DND-41 (cell line): Measurements from ENCODE around the gene TRIP13.

Experiments used
- ATAC-seq: fragments of 200-7000 bp; cut with Tn5 transposase; 3 replicates; pipeline ENCODE4 v1.9.1; 2021; ENCODE audit warnings: low read depth; ENCODE audit not compliant: insufficient read depth
- DNase-seq: peaks from one replicate; pipeline ENCODE4 v3.0.0-alpha.2; 2020
- H2AFZ ChIP-seq: 2 replicates; pipeline ENCODE4 v1.6.0; 2012; ENCODE audit warnings: low read depth, low read length
- H3K27ac ChIP-seq: 2 replicates; pipeline ENCODE4 v1.5.1; 2012; ENCODE audit warnings: low read length, inconsistent platforms
- H3K27me3 ChIP-seq: fragments of 200-600 bp; sonication (generic); 2 replicates; pipeline ENCODE4 v1.6.0; 2012; ENCODE audit warnings: low read length, mild to moderate bottlenecking, inconsistent platforms; ENCODE audit not compliant: insufficient read depth, poor library complexity
- H3K36me3 ChIP-seq: 2 replicates; pipeline ENCODE4 v1.5.1; 2012; ENCODE audit warnings: low read length, inconsistent platforms; ENCODE audit not compliant: insufficient read depth
- H3K4me1 ChIP-seq: 2 replicates; pipeline ENCODE4 v1.5.1; 2012; ENCODE audit warnings: mild to moderate bottlenecking, low read length; ENCODE audit not compliant: insufficient read depth
- H3K4me2 ChIP-seq: 2 replicates; pipeline ENCODE4 v1.6.0; 2012; ENCODE audit warnings: mild to moderate bottlenecking, moderate library complexity, low read length, inconsistent platforms; ENCODE audit not compliant: insufficient read depth
- H3K4me3 ChIP-seq, 2 experiments: fragments of 200-600 bp in 1 of 2; shearing (Covaris generic) in 1 of 2; 2 replicates each; pipeline ENCODE4 v1.5.1; 2012 to 2016; ENCODE audit warnings: inconsistent platforms in 2 of 2, low read length in 2 of 2, mild to moderate bottlenecking in 2 of 2, low read depth in 1 of 2, moderate library complexity in 1 of 2
- H3K79me2 ChIP-seq: 2 replicates; pipeline ENCODE4 v1.6.0; 2012; ENCODE audit warnings: low read length, inconsistent platforms; ENCODE audit not compliant: insufficient read depth
- H3K9ac ChIP-seq: 2 replicates; pipeline ENCODE4 v1.6.0; 2012; ENCODE audit warnings: low read depth, mild to moderate bottlenecking, inconsistent platforms, low read length, moderate library complexity
- H3K9me3 ChIP-seq: 2 replicates; pipeline ENCODE4 v1.5.1; 2012; ENCODE audit warnings: low read length, moderate library complexity, mild to moderate bottlenecking, inconsistent platforms; ENCODE audit not compliant: insufficient read depth, severe bottlenecking
- H4K20me1 ChIP-seq: 2 replicates; pipeline ENCODE4 v1.6.0; 2012; ENCODE audit warnings: low read length; ENCODE audit not compliant: insufficient read depth
- EZH2 ChIP-seq: IDR thresholded peaks from 3 replicates; pipeline ENCODE4 v1.6.1; 2012; ENCODE audit warnings: borderline replicate concordance, low read depth, mild to moderate bottlenecking, moderate library complexity, low read length, inconsistent platforms; ENCODE audit not compliant: severe bottlenecking
- TF ChIP-seq, protein P1 (sequence below): IDR thresholded peaks from 2 replicates; pipeline ENCODE4 v1.5.1; 2012; ENCODE audit warnings: borderline replicate concordance, low read length, moderate library complexity, mild to moderate bottlenecking; ENCODE audit not compliant: poor library complexity, severe bottlenecking; ENCODE audit errors: extremely low read depth

TRIP13 gene

DNA sequence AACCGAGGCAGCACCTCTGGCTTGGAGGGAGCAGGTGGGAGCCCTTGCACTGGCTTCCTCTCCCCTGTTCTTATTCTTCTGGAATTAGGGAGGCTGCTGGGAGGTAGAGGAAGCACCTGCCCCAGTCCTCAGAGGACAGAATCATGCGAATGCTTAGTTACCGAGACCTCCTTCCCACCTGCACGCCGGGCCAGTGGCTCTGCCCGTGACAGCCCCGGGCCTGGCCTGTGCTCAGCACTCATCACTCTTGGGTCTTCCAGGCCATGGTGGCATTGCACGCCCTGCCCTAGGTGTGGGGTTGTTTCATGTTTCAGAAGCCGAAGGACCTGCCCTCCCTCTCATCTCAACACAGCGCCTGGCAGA, 70.6 kb downstream of the TRIP13 start:
- Histone ChIP-seq H3K4me1 (peaks cover 82% of the 10 kb centered on the region), H3K4me3 (peak overlapping the region in 1 of 2 experiments; percentile 53; a peak in 2 of 4 replicates), H3K9me3 (no peaks in the 10 kb centered on the region), H3K79me2 (no peaks in the 10 kb centered on the region), H4K20me1 (no peaks in the 10 kb centered on the region), H3K9ac (peak overlapping the region; percentile 69), H2AFZ (peak overlapping the region; percentile 60), H3K27ac (peak overlapping the region; percentile 97), H3K4me2 (peak overlapping the region; percentile 68), H3K36me3 (no peaks in the 10 kb centered on the region), H3K27me3 (no peaks in the 10 kb centered on the region)
- DNase-seq (no peak), ATAC-seq (no peak)
- TF ChIP-seq EZH2: no peak
- TF ChIP-seq, protein P1, sequence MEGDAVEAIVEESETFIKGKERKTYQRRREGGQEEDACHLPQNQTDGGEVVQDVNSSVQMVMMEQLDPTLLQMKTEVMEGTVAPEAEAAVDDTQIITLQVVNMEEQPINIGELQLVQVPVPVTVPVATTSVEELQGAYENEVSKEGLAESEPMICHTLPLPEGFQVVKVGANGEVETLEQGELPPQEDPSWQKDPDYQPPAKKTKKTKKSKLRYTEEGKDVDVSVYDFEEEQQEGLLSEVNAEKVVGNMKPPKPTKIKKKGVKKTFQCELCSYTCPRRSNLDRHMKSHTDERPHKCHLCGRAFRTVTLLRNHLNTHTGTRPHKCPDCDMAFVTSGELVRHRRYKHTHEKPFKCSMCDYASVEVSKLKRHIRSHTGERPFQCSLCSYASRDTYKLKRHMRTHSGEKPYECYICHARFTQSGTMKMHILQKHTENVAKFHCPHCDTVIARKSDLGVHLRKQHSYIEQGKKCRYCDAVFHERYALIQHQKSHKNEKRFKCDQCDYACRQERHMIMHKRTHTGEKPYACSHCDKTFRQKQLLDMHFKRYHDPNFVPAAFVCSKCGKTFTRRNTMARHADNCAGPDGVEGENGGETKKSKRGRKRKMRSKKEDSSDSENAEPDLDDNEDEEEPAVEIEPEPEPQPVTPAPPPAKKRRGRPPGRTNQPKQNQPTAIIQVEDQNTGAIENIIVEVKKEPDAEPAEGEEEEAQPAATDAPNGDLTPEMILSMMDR: no peak

DNA sequence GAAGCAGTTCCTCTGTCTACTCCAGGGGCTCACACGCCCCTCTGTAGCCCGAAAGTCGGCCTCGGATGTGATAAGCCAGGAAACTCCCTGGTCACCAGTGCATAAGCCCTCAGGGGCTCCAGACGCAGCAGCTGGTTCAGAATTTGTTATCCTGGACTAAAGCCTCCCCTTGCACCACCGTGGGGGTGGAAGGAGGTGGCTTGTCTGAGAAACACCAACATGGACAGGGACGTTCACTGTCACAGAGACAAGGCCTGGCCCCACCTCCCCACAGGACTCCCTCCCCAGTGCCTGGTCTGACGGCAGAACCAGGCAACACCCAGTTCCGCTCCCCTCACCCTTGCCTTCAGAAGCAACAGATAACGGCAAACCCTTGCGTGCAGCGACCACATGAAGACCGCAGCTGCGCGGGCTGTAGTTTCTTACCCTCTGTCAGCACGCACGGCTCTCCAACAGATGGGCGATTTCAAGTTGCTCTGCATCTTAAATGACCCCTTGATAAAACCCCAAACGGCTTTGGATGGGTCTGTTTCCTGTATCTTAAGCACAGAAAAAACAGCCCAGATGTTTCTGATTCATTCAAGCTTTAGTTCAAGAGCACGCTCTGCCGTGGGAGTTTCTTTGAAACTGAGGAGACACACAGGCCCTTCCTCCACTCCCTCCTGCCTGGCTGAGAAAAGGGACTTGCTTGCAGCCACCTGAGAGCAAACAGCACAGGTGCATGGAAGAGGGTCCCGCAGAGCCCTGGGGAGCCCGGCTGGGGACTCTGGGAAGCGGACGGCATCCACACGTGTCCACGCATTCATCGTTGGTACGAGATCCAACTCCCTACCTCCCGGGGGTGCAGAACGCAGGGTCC, 71.2 kb downstream of the TRIP13 start:
- Histone ChIP-seq H3K79me2 (no peaks in the 10 kb centered on the region), H3K36me3 (no peaks in the 10 kb centered on the region), H3K4me1 (peaks cover 87% of the 10 kb centered on the region), H3K4me2 (peak overlapping the region; percentile 68), H2AFZ (peak overlapping the region; percentile 60), H3K27ac (peak overlapping the region; percentile 97), H4K20me1 (no peaks in the 10 kb centered on the region), H3K9ac (peak overlapping the region; percentile 69), H3K9me3 (no peaks in the 10 kb centered on the region), H3K27me3 (no peaks in the 10 kb centered on the region), H3K4me3 (peak overlapping the region in 1 of 2 experiments; percentile 53; a peak in 2 of 4 replicates)
- ATAC-seq (peak; percentile 84), DNase-seq (peak; percentile 94)
- TF ChIP-seq, protein P1: peak; percentile 4
- no peak for TF ChIP-seq EZH2

DNA sequence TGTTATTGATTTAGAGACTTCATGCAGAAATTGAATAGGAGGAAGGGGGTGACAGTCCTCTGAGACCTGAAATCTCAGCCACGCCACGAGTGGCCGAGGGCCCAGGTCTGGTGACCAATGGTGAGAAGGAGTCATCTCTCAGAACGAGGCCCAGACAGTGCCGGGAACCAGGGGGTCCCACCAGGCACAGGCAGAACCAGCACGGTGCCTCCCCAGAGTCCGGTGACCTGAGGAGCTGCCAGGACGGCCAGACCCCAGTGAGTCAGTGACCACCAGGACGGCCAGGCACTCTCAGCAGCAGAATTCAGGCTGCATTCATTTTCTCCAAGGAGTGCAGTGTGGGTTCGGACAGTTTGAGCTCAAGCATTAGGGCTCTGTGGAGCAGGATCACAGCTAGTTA, 72.1 kb downstream of the TRIP13 start:
- Histone ChIP-seq H3K79me2 (no peaks in the 10 kb centered on the region), H3K36me3 (no peaks in the 10 kb centered on the region), H3K27ac (peak overlapping the region; percentile 97), H2AFZ (0 out of 2 replicates have a peak overlapping the region, but pooled peaks have one; percentile 60), H3K27me3 (no peaks in the 10 kb centered on the region), H3K4me2 (peak overlapping the region; percentile 68), H3K9ac (peak overlapping the region; percentile 69), H3K9me3 (no peaks in the 10 kb centered on the region), H3K4me3 (peak overlapping the region in 1 of 2 experiments; percentile 53; a peak in 2 of 4 replicates), H3K4me1 (peaks cover 92% of the 10 kb centered on the region), H4K20me1 (no peaks in the 10 kb centered on the region)
- no peak for TF ChIP-seq EZH2
- TF ChIP-seq, protein P1: no peak
- ATAC-seq (no peak), DNase-seq (no peak)
